ENCODE data around the gene NKD1. TPM values are rescaled to one million over a fixed set of nuclear protein-coding genes. Genes with fewer than 3 reads are reported as not detected.

Gene NKD1
- total RNA-seq, 1 donor from 2014 or later: 31.3 TPM

DNA sequence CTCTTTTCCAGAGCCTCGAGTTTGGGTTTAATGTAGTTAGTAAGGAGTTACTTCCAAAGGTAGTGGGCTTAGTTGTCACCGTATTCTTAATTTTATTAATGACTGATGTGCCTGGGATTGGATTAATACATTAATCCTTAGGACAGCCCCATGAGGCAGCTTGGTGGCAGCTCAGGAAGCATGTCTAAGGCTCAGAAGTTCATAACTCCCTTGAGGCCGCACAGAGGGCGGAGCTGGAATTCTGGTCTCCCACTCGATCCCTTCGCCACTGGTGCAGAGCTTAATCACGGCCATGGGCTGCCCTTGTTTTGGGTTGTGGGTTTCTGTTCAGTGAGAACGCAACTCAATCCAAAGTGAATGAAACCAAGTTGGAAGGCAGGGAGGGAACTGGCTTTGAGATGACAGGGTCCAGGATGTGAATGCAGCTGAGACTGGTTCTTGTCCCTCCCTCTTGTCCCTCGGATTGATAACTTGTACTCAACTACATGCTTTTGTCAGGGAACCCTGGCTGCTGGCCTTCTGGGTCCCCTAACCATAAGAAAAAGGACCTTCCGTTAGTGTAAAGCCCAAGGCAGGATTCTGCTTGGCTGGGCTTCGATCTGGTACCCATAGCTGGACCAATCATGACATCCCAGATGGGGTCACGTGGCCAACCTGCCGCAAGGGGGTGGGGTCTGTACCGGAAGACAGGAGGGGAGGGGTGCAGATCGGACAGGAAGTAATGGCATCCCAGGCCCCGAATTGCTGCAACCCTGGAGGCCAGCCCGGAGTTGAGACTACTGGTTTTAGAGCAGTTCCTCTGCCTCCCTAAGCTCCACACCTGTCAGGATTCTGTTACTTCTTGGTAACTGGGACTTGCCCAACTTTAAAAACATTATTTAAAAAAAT, 87.6 kb downstream of the NKD1 start:
- Mint-ChIP-seq H3K4me3 (ENCODE audit: unreplicated experiment) (no peak overlapping the region), H3K4me1 (ENCODE audit: low read depth, unreplicated experiment) (peaks cover 28% of the 10 kb centered on the region), H3K27me3 (ENCODE audit: unreplicated experiment) (peaks cover 3% of the 10 kb centered on the region), H3K9me3 (ENCODE audit: unreplicated experiment) (peaks cover 9% of the 10 kb centered on the region), H3K27ac (ENCODE audit: unreplicated experiment) (no peak overlapping the region), H3K36me3 (ENCODE audit: unreplicated experiment) (peaks cover 9% of the 10 kb centered on the region)
- no peak for DNase-seq
- no peak for TF ChIP-seq CTCF (IDR thresholded peaks at IDR 0.05; ENCODE audit: partially characterized antibody, unreplicated experiment)

- H3K4me1 Mint-ChIP-seq (ENCODE audit: low read depth, unreplicated experiment): peaks cover 28% of the 10 kb centered on the region
- peaks cover 10% of the 10 kb centered on the region for H3K9me3 Mint-ChIP-seq (ENCODE audit: unreplicated experiment)
- peak overlapping the region; percentile 57 for H3K27ac Mint-ChIP-seq (ENCODE audit: unreplicated experiment)
- no peak overlapping the region for H3K4me3 Mint-ChIP-seq (ENCODE audit: unreplicated experiment)
- H3K27me3 Mint-ChIP-seq (ENCODE audit: unreplicated experiment): peaks cover 6% of the 10 kb centered on the region
- TF ChIP-seq CTCF (IDR thresholded peaks at IDR 0.05; ENCODE audit: partially characterized antibody, unreplicated experiment): no peak
- no peak for DNase-seq
- H3K36me3 Mint-ChIP-seq (ENCODE audit: unreplicated experiment): peaks cover 4% of the 10 kb centered on the region
These were observed 88.7 kb downstream of the NKD1 start for GRCh38 chr16:50636753-50637374.

GRCh38 chr16:50637716-50638602, 89.8 kb downstream of the NKD1 start:
- H3K4me3 Mint-ChIP-seq (ENCODE audit: unreplicated experiment): no peak overlapping the region
- peaks cover 6% of the 10 kb centered on the region for H3K27me3 Mint-ChIP-seq (ENCODE audit: unreplicated experiment)
- no peak for DNase-seq
- H3K4me1 Mint-ChIP-seq (ENCODE audit: low read depth, unreplicated experiment): peaks cover 28% of the 10 kb centered on the region
- H3K9me3 Mint-ChIP-seq (ENCODE audit: unreplicated experiment): peaks cover 7% of the 10 kb centered on the region
- no peak overlapping the region for H3K27ac Mint-ChIP-seq (ENCODE audit: unreplicated experiment)
- no peak for TF ChIP-seq CTCF (IDR thresholded peaks at IDR 0.05; ENCODE audit: partially characterized antibody, unreplicated experiment)
- no peaks in the 10 kb centered on the region for H3K36me3 Mint-ChIP-seq (ENCODE audit: unreplicated experiment)

DNA sequence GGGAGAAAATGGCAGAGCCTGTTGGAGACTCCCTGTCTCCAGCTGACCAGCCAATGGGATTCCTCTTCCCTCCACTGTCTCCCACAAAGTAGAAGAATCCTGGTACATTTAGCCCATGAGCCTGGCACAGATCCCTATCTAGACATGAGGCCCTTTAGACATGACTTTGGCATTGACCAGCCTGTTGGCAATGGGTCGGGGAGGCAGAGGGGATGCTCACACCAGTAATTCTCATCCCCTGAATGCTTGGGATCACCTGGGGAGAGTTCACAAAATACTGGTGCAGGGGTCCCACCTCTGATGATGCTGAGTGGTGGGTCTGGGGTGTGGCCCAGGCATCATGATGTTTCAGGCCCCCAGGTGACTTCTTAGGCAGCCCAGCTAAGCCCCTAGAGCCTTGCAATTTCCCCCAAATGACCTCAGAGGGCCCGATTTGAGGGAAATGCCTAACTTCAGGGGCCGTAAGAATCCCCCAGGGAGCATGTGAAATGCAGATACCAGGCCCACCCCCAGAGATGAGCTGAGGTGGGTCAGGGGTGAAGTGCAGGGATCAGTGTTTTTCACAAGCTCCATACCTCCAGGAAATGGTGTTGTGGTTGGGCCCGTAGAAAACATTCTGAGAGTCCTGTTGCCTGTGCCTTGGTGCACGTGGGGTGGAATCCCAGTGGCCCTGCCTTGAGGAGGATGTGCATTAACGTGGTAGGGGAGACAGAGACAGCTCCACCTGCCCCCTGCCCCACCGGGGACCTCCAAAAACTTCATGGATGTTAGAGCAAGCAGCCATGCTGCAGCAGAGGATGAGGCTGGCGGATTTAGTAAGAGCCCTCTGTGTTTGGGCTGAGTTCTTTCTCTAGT, 90.8 kb downstream of the NKD1 start:
- no peak overlapping the region for H3K27ac Mint-ChIP-seq (ENCODE audit: unreplicated experiment)
- no peaks in the 10 kb centered on the region for H3K36me3 Mint-ChIP-seq (ENCODE audit: unreplicated experiment)
- no peak for TF ChIP-seq CTCF (IDR thresholded peaks at IDR 0.05; ENCODE audit: partially characterized antibody, unreplicated experiment)
- H3K4me3 Mint-ChIP-seq (ENCODE audit: unreplicated experiment): no peak overlapping the region
- DNase-seq: no peak
- H3K4me1 Mint-ChIP-seq (ENCODE audit: low read depth, unreplicated experiment): peaks cover 27% of the 10 kb centered on the region
- H3K27me3 Mint-ChIP-seq (ENCODE audit: unreplicated experiment): peaks cover 6% of the 10 kb centered on the region
- H3K9me3 Mint-ChIP-seq (ENCODE audit: unreplicated experiment): peaks cover 7% of the 10 kb centered on the region
